HG03066 (cell line): Measurements from ENCODE around the gene DMPK.

Experiments
- ATAC-seq: cut with Tn5 transposase; IDR thresholded peaks from one replicate; pipeline ENCODE4 v1.9.1; 2021; ENCODE audit warnings: low read depth; ENCODE audit not compliant: unreplicated experiment

DMPK gene

DNA sequence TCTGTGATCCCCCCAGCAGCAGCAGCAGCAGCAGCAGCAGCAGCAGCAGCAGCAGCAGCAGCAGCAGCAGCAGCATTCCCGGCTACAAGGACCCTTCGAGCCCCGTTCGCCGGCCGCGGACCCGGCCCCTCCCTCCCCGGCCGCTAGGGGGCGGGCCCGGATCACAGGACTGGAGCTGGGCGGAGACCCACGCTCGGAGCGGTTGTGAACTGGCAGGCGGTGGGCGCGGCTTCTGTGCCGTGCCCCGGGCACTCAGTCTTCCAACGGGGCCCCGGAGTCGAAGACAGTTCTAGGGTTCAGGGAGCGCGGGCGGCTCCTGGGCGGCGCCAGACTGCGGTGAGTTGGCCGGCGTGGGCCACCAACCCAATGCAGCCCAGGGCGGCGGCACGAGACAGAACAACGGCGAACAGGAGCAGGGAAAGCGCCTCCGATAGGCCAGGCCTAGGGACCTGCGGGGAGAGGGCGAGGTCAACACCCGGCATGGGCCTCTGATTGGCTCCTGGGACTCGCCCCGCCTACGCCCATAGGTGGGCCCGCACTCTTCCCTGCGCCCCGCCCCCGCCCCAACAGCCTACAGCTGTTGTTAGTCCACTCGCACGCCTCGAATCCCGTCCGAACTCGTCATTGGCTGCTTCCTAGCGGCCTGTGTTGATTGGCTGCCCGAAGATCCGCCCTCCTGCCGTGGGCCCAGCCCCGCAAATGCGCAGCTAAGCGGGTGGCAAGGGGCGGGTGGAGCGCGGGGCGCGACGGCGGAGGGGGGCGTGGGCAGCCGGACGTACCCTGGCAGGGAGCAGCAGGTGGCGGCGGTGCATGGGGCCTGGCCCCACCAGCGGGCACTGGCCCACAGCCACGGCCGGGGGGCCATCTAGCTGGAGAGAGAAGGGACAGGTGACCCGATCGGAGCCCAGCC lies 11.8 kb downstream of the DMPK start:
- ATAC-seq: peak; percentile 53

DNA sequence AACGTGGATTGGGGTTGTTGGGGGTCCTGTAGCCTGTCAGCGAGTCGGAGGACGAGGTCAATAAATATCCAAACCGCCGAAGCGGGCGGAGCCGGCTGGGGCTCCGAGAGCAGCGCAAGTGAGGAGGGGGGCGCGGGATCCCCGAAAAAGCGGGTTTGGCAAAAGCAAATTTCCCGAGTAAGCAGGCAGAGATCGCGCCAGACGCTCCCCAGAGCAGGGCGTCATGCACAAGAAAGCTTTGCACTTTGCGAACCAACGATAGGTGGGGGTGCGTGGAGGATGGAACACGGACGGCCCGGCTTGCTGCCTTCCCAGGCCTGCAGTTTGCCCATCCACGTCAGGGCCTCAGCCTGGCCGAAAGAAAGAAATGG lies 12.5 kb downstream of the DMPK start:
- no peak for ATAC-seq

DNA sequence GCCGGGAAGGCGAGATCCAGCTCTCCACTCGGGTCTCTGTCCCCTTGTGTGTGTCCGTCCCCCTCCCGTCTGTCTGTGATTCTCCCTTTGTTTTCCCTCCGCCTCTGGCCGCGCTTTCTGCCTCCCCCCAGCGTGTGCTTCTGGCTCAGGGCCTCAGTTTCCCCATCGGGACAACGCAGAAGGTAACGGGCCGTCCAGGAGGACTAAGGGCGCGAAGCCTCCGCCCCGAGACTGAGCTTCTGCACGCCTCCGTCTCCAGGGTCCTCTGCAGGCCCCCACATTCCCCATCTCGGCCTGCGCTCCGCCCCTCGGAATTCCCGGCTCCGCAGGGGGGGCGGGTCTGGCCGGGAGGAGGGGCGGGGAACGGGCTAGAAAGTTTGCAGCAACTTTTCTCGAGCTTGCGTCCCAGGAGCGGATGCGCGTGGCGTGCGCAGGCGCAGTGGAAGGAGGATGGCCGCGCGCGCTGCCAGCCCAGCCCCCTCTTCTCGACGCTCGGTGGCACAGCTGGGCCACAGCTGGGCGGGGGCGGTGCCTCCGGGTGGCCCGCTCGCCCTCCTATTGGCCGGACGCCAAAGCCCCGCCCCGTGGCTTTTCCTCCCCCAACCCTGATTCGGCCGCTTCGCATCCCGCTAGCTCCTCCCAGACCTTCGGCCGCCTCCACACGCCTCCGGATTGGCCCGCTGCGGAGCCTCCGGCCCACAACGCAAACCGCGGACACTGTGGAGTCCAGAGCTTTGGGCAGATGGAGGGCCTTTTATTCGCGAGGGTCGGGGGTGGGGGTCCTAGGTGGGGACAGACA lies 13.1 kb downstream of the DMPK start, which contains the start of gene SIX5:
Gene SIX5 (minus strand): TSS at position 269 of the 799 bp plus-strand sequence. CDS start 408 bp downstream, outside the sequence.
- ATAC-seq: peak; percentile 47

DNA sequence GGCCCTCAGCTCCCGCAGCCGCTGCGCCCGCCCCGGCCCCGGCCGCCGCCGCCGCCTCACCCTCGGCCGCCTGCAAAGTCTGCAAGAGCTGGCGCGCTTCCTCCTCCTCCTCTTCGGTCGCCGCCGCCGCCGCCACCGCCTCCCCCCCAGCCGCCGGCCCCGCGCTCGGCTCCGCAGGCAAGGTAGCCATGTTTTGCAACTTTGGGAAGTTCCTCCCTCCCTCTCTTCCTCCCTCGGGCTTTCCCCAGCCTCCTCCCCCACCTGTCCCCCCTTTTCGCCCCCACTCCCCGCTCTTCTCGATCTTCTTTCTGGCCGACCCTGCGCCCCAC lies 13.7 kb downstream of the DMPK start:
- ATAC-seq: no peak

DNA sequence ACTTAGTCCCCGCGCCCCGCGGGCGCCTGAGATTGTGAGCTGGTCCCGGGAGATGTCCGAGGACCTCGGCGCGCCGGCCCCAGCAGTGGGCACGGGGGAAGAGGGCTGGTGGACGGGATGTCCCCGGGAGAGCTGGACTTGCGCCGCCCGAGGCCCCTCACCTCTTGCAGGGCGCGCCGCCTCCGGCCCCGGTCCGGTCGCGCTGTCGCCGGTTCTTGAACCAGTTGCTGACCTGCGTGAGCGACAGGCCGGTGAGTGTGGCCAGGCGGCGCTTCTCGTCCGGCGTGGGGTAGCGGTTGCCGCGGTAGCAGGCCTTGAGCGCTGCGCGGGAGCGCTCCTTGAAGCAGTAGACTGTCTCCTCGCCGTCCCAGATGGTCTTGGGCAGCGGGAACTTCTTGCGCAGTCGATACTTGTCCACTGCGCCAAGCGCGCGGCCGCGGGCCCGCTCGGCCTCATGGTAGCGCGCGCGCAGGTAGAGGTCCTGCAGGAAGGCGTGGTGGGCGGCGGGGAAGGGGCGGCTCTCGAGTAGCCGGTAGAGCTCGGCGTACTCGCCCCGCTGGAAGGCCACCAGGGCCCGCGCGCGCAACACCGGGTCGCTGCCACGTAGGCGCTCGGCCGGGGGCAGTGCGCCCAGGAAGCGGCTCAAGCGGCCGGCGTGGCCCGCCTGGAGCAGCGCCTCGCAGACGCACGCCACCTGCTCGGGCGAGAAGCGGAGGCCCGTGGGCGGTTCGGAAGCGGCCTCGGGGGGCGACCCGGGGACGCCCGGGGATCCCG lies 14.2 kb downstream of the DMPK start:
- ATAC-seq: no peak

DNA sequence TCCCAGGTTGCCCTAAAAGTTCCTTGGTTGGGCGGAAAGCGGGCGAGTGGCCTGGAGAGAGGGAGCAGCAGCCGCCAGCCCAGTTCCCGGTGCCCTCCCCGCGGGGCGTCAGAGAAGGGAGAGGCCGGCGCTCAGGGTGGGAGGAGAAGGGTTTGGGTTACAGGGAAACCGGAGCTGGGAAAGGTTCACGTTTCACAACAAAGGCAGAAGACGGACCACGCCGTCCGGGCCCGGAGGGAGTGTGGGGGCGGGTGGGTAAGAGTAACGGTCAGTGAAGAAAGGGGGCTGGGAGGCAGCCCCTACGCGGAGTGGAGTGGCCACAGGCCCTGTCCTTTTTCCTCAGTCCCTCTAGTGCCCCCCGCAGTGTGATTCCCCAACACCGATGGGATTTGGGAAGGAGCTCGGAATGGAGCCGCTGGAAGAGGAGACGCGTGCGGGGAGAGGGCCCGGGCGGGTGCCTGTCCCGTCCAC lies 14.8 kb downstream of the DMPK start:
- ATAC-seq: no peak

DNA sequence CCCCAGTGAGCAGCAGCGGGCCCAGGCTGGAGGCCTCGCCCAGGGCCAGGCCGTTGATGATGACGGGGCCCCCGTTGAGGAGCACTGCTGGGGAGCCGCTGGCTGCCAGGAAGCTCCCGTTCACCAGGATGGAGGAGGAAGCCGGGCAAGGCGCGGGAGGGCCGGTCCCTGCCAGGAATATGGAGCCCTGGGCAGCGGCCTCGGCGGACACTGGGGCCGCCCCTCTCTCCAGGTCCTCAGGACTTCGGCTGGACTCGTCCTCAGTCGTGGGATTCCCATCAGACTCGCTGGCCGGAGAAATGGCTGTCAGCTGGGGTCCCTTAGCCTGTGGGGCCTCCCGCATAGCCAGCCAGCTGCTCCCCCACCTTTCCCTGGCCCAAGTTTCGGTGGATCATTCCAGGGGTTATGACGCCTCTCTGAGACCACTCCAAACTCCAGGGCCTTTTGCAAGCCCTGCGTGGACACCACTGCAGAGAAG lies 15.4 kb downstream of the DMPK start:
- ATAC-seq: no peak

DNA sequence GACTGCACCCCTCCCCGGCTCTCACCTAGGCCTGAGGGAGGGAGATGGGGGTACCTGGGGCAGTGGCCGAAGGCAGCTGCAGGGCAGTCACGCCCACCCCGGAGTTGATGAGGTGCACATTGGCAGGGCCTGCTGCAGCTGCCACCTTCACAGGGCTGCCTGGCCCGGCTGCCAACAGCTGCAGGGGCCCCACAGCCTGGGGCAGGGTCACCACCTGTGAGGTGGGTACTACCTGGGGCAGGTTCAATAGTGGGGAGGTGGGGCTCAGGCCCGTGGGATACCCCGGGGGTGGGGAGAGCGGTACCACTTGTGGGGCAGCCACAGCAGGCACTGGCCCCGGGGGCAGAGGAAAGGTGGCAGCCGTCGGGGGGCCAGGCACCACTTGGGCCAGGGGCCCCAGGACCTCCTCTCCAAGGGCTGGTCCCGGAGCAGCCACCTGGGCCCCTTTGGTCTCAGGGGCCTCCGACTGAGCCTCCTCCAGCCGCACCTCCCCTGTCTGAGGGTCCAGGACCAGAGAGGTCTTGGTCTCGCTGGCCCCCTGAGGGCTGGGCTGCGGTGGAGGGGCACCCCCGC lies 15.9 kb downstream of the DMPK start:
- ATAC-seq: no peak

DNA sequence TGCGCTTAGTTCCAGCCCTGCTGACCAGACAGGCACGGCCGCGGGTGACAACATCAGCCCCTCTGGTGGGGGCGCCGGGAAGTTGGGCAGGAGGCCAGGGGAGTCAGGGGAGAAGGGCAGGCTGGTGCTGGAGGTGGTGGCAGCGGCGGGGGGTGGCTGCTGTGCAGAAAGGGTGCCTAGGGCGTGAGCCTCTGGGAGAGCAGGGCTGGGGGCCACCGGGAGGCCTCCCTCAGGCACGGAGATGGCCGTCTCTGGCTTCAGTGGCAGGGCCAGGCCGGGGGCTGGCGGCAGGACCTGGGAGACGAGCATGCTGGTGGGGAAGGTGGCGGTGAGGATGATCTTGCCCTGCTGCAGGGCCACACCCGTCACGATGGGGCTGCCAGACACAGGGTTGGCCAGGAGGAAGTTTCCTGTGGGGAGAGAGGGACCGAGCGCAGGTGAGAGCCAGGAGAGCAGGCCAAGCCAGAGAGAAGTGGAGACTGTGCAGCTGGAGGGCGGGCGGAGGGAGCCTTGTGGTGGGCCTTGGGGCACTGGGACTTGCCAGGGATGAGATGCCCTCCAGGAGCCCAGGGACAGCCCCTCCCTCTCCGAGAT lies 16.5 kb downstream of the DMPK start:
- ATAC-seq: no peak

DNA sequence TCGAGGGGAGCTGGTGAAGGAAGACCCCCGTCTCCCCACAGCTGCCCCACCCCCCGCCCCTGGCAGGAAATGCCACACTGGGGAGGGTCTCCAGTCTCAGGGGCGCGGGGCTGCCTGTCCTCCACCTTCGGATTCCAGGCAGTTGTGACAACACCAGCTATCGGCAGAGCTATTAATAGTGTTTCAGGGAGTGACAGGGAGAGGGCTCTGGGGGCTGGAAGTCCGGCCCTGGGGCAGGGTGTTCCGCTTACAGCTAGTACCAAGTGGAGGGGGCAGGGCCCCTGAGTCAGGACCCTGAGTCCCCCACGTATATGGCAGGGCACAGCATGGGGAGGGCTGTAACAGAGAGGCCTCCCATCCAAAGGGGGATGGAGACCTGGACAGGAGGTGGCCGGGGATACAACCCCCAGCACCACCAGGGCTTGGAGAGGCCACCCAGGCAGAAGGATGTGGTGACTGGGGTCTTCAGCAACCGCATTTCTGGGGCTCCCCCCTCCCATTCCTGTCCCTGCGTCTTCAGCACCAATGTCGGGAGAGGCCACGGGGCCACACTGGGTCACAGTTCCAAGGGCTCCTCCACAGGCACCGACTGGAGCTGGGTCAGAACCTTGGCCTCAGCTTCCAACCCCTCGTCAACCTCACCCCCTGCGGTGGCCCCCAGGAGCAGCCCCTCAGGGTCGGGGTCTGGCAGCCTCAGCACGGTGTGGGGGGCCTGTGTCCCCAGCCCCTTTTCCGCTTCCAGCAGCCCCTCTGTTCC lies 17.2 kb downstream of the DMPK start:
- ATAC-seq: no peak

DNA sequence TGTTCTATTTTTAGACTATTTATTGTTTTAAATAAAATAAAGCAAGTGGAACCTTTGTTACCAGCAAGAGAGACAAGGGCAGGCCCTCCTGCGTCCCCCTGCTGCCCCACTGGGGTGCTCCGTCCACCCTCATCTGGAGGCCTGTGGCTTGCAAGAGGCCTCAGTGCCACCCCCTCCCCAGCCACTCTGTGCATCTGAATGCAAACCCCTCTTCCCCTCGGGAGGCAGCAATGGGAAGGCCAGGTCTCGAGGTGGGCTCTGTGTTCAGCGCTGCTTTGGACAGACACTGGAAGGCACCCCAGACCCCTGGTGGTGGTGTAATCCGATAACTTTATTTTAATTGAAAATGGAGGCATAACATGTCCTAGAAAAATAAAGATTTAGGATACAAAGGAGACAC lies 17.8 kb downstream of the DMPK start:
- no peak for ATAC-seq

DNA sequence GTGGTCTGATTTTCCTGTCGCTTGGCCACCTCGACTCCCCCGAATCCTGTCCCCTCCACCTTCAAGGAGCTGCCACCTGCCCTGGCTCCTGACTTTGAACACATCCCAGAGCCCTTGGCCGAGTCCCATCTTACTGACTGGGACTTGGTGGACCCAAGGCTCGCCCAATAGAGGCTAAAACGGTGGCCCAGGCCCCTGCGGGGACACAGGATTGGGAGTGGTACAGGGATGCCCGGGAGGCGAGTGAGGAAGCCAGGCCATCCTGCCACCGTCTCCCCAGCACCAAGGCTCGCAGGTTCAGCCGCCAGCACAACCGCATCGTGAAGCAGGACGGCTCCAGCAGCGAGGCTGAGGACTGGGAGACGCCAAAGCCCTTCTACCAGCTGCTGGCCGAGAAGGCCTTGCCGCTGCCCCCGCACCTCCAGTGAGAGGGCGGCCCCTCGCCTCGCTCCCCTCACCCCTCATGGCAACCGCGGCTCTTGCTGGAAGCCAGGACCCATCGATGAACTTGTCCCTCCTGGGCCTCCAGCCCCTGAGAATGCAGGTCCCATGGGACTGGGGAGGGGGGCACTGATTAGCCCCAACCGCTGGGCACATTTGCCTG lies 18.5 kb downstream of the DMPK start:
- no peak for ATAC-seq

DNA sequence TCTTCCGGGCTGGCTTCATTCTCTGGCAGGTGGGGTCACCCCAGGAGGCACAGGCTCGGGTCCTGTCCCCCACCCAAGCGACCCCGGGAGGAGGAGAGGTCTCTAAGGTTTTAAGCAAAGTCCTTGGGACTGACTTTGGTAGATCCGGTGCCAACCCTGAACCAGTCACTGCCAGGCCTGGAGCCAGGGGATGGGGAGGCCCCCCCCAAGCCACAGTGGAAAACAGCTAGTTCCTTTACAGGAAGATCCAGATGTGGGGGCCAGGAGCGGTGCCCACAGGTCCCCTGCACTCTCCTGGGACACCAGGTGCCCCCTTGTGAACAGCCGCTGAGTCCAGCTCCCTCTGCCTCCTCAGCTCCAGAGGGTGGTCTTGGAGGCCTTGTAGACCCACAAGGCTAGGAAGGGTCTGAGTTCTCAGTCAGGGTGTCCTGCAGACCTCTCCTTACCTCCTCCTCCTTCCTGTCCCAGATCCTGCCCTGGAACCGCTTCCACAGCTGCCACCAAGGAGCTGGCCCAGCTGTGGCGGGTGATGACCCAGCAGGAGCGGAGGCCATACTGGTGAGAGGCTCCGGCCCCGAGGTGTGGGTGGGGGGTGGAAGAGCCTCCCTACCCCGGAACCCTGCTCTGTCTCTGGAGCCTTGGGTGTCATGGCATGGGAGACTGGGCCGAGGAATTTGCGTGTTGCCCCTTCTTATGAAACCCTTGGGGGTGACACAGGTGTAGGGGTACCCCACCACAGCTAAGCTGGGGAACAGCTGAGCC lies 19.2 kb downstream of the DMPK start:
- ATAC-seq: no peak

DNA sequence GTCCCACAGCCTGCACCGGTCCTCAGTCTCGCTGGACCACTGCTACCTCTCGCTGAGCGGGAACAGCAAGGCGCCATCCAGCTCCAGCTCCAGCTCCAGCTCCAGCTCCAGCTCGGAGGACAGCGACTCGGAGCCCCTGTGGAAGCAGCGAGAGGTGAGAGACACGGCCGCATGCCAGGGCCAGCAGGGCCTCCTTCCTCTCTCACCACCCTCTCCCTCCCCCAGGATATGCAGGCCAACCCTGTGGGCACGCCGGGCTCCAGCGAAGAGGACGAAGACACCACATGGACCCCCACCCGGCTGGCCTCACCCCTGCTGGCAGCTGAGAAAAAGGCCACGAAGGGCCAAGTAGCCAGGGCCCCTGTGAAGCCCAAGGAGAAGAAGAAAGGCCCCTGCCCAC lies 20.6 kb downstream of the DMPK start:
- ATAC-seq: no peak

DNA sequence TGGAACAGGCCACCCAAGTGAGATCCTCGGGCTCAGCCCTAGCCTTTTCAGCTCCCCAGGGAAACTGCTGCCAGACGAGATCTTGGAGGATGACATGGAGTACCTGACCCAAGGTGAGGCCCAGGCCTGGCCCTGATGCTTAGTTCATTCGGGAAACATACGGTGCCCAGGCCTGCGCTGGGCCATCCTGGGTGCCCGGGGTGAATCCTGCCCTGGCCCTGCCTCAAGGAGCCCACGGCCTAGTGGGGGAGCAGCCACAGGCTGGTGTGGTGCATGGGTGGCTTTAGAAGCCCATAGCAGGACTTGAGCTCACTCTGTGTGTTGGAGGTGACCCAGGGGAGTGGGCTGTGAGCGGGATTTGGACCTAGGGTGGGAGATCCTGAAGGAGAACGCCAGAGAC lies 23.4 kb downstream of the DMPK start:
- ATAC-seq: no peak

DNA sequence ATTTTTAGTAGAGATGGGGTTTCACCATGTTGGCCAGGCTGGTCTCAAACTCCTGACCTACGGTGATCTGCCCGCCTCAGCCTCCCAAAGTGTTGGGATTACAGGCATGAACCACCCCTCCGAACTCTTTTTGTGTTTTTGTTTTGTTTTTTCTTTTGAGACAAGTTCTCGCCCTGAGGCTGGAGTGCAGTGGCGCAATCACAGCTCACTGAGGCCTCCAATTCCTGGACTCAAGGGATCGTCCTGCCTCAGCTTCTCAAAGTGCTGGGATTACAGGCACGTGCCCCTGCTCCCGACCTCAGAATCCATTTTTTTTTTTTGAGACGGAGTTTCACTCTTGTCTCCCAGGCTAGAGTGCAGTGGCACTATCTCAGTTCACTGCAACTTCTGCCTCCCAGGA lies 24.6 kb downstream of the DMPK start:
- no peak for ATAC-seq

DNA sequence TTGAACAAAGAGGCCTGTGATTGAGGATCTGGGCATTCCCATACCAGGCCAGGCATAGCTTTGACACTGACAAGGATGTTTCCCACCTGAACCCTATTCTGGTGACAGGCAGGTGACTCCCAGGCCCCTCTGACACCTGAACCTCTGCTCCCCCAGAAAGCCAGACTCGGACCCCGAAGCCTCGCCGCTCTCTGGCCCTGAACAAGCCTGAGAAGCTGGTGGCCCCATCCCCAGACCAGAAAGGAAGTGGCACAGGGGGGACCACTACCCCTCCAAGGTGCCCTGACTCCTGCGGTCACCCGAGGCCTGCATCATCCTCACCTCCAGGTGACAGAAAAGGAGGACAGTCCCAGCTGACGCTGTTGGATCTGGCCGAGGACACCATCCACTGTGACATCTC lies 28.0 kb downstream of the DMPK start:
- ATAC-seq: no peak

DNA sequence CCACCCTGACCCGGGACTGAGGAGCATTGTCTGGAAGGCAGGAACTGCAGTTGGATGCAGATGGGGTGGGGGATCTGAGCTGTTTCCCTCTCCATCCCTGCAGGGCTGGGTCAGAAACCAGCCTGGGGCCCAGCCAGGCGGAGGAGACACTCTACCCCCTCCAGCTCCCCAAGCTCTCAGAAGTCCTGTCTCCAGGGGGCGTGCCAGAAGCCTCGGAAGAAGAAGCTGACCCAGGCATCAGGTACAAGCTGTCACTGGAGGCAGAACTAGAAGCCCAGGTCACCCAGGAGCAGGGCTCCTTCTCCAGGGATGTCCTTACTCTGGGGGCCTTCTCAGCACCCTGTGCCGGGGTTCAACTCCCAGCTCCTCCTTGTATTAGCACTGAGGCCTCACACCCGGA lies 28.7 kb downstream of the DMPK start:
- no peak for ATAC-seq
